DOHH2 (cell line): ENCODE results near the gene RCOR1.
A peak's percentile ranks its signal among the peaks of the same experiment; 100 is the strongest.

Source experiments
- H3F3A ChIP-seq: fragments of 200-600 bp; sonication (generic), shearing (Covaris generic); 2 replicates; pipeline ENCODE4 v1.6.0; 2016; ENCODE audit warnings: antibody characterized with exemption, mild to moderate bottlenecking; ENCODE audit not compliant: control insufficient read depth, insufficient read depth
- H3K27ac ChIP-seq: fragments of 200-600 bp; sonication (generic); 2 replicates; pipeline ENCODE4 v1.5.1; 2014; ENCODE audit warnings: low read depth, mild to moderate bottlenecking, low read length, moderate library complexity
- H3K27me3 ChIP-seq: fragments of 200-600 bp; sonication (generic); 2 replicates; pipeline ENCODE4 v1.6.1; 2014; ENCODE audit warnings: mild to moderate bottlenecking, low read length, mixed read lengths; ENCODE audit not compliant: control insufficient read depth
- H3K36me3 ChIP-seq: fragments of 200-600 bp; sonication (generic); 2 replicates; pipeline ENCODE4 v1.6.1; 2014; ENCODE audit warnings: mild to moderate bottlenecking, low read length, moderate library complexity, mixed read lengths; ENCODE audit not compliant: control insufficient read depth
- H3K4me1 ChIP-seq: fragments of 200-600 bp; sonication (generic); 2 replicates; pipeline ENCODE4 v1.6.1; 2014; ENCODE audit warnings: mild to moderate bottlenecking, low read length, mixed read lengths; ENCODE audit not compliant: control insufficient read depth
- H3K4me2 ChIP-seq: fragments of 200-600 bp; sonication (generic); 2 replicates; pipeline ENCODE4 v1.6.0; 2014; ENCODE audit warnings: mild to moderate bottlenecking, low read length, moderate library complexity
- H3K4me3 ChIP-seq: fragments of 200-600 bp; sonication (generic); 2 replicates; pipeline ENCODE4 v1.5.1; 2014; ENCODE audit warnings: mild to moderate bottlenecking, low read length, mixed read lengths
- H3K79me2 ChIP-seq: fragments of 200-600 bp; sonication (generic); 2 replicates; pipeline ENCODE4 v1.6.1; 2014; ENCODE audit warnings: mild to moderate bottlenecking, low read length, mixed read lengths; ENCODE audit not compliant: control insufficient read depth
- H3K9me2 ChIP-seq: fragments of 200-600 bp; sonication (generic); replicated peaks from 2 replicates; pipeline ENCODE4 v1.6.1; 2014; ENCODE audit warnings: mild to moderate bottlenecking, low read length, mixed read lengths; ENCODE audit not compliant: control insufficient read depth
- H3K9me3 ChIP-seq: fragments of 200-600 bp; sonication (generic); 2 replicates; pipeline ENCODE4 v1.6.1; 2014; ENCODE audit warnings: antibody characterized with exemption, low read length, mixed read lengths; ENCODE audit not compliant: control insufficient read depth, insufficient read depth
- H4K20me1 ChIP-seq: fragments of 200-600 bp; sonication (generic); 2 replicates; pipeline ENCODE4 v1.6.0; 2014; ENCODE audit warnings: low read depth, mild to moderate bottlenecking, antibody characterized with exemption, low read length, moderate library complexity; ENCODE audit not compliant: control insufficient read depth, insufficient read depth
- EZH2phosphoT487 ChIP-seq: fragments of 200-600 bp; sonication (generic); IDR thresholded peaks from 2 replicates; pipeline ENCODE4 v1.6.1; 2017; ENCODE audit warnings: borderline replicate concordance, mild to moderate bottlenecking, antibody characterized with exemption, low read length, moderate library complexity, mixed read lengths
- TF ChIP-seq, protein P1 (sequence below): fragments of 200-600 bp; sonication (generic); IDR thresholded peaks from one replicate; pipeline ENCODE4 v1.5.1; 2014; ENCODE audit warnings: antibody characterized with exemption, mild to moderate bottlenecking, low read depth, low read length; ENCODE audit not compliant: poor library complexity, severe bottlenecking

The RCOR1 gene

DNA sequence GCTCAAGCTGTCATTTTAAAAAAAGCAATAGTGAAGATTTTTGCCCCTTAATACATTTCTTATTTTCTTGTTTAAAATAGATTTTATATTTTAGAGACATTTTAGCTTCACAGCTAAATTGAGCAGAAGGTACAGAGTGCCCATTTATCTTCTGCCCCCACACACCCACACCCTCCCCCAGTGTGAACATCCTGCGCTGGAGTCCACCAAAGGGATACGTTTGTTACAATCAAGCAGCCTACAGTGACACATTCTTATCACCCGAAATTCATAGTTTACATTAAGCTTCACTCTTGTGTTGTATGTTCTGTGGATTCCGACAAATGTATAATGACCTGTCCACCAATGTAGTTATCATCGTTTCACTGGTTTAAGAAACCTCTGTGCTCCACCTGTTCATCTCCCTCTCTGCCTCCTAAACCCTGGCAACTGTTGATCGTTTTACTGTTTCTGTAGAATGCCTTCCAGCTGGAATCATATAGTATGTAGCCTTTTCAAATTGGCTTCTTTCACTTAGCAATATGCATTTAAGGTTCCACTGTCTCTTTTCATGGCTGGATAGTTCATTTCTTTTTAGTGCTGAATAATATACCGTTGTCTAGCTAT lies 93.8 kb downstream of the RCOR1 start:
- H3K4me2 ChIP-seq: no peak overlapping the region; the same call in 1 of the 2 replicates
- TF ChIP-seq EZH2phosphoT487: no peak
- TF ChIP-seq, protein P1, sequence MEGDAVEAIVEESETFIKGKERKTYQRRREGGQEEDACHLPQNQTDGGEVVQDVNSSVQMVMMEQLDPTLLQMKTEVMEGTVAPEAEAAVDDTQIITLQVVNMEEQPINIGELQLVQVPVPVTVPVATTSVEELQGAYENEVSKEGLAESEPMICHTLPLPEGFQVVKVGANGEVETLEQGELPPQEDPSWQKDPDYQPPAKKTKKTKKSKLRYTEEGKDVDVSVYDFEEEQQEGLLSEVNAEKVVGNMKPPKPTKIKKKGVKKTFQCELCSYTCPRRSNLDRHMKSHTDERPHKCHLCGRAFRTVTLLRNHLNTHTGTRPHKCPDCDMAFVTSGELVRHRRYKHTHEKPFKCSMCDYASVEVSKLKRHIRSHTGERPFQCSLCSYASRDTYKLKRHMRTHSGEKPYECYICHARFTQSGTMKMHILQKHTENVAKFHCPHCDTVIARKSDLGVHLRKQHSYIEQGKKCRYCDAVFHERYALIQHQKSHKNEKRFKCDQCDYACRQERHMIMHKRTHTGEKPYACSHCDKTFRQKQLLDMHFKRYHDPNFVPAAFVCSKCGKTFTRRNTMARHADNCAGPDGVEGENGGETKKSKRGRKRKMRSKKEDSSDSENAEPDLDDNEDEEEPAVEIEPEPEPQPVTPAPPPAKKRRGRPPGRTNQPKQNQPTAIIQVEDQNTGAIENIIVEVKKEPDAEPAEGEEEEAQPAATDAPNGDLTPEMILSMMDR: no peak
- H3K4me1 ChIP-seq: peaks cover 28% of the 10 kb centered on the region
- H3K4me3 ChIP-seq: no peak overlapping the region
- no peaks in the 10 kb centered on the region for H3K27me3 ChIP-seq
- peaks cover 15% of the 10 kb centered on the region for H3K36me3 ChIP-seq
- H3K27ac ChIP-seq: no peak overlapping the region
- H3F3A ChIP-seq: peaks cover 5% of the 10 kb centered on the region; the same call in 1 of the 2 replicates
- H3K9me3 ChIP-seq: no peaks in the 10 kb centered on the region
- no peaks in the 10 kb centered on the region for H3K9me2 ChIP-seq
- peaks cover 12% of the 10 kb centered on the region; the same call in 1 of the 2 replicates for H4K20me1 ChIP-seq
- H3K79me2 ChIP-seq: peaks cover 74% of the 10 kb centered on the region

DNA sequence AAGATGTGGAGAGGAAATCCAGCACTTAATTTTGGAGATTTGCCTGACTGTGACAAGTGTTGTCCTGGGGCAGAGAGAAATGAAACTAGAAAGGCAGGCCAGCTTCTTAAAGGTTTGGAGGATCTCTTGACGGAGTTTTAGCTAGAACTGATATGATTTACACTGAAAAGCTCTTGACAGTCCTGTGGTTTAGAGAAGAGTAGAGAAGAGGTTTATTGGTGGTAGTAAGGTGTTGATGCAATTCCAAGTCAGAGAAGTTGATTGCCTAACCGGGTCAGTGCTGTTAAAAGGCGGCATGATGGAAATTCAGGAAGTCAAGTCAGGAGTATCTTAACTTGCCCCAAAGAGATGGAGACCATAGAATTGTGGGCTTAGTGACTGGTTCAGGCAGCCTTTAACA lies 95.8 kb downstream of the RCOR1 start:
- H3K79me2 ChIP-seq: peaks cover 75% of the 10 kb centered on the region
- no peak overlapping the region for H3K4me3 ChIP-seq
- no peak overlapping the region for H3K27ac ChIP-seq
- no peaks in the 10 kb centered on the region for H3K9me2 ChIP-seq
- H3K4me2 ChIP-seq: peak overlapping the region; percentile 41
- H3K27me3 ChIP-seq: no peaks in the 10 kb centered on the region
- H3F3A ChIP-seq: peaks cover 7% of the 10 kb centered on the region
- H3K9me3 ChIP-seq: no peaks in the 10 kb centered on the region
- H3K36me3 ChIP-seq: peaks cover 5% of the 10 kb centered on the region
- H4K20me1 ChIP-seq: peaks cover 16% of the 10 kb centered on the region; the same call in 1 of the 2 replicates
- peaks cover 34% of the 10 kb centered on the region for H3K4me1 ChIP-seq
- TF ChIP-seq EZH2phosphoT487: no peak
- TF ChIP-seq, protein P1: no peak

DNA sequence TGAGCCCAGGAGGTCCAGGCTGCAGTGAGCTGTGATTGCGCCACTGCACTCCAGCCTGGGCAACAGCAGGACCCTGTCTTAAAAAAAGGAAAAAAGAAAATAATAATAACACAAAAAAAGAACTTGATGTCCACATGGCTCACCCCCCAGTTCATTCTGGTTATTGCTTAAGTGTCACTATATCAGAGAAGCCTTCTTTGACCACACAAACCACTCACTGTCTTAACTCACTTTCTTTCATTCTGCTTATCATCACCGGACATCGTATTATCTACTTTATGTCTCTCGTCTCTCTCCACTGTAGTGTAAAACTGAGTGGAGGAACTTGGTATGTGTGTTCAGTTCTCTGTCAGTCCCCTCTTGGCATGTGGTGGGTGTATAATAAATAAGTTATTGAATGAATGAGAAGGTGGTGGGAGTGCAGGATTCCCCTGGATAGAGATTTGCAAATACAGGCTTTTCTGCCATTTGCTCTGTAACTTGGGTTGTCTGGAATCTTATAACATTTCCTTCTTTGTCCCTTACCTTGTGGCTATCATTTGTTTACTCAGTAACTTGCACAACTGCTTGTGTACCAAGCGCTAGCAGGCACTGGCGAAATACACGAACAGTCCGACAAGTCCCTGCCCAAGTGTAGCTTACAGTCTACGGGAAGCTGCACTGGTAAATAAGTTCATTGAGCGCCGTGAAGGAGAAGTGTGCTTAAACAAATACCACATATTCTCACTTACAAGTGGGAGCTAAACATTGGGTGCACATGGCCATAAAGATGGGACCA lies 98.2 kb downstream of the RCOR1 start:
- Histone ChIP-seq H3K9me3 (no peaks in the 10 kb centered on the region), H3F3A (peaks cover 15% of the 10 kb centered on the region), H3K79me2 (peaks cover 78% of the 10 kb centered on the region), H3K36me3 (peaks cover 2% of the 10 kb centered on the region; the same call in 1 of the 2 replicates), H3K27me3 (no peaks in the 10 kb centered on the region), H3K4me1 (peaks cover 52% of the 10 kb centered on the region), H3K27ac (no peak overlapping the region), H4K20me1 (peaks cover 27% of the 10 kb centered on the region), H3K4me2 (no peak overlapping the region), H3K4me3 (no peak overlapping the region), H3K9me2 (no peaks in the 10 kb centered on the region)
- TF ChIP-seq, protein P1: no peak
- TF ChIP-seq EZH2phosphoT487: no peak
